Cortex of kidney (tissue), 1 donor: Measurements from ENCODE around the gene COPZ1.

Source experiments
- DNase-seq: peaks from one replicate; lab custom pipeline; 2025; lab: John Stamatoyannopoulos, UW

Gene COPZ1

GRCh38 chr12:54394281-54394719 is 69.4 kb downstream of the COPZ1 start:
- no peak for DNase-seq

- no peak for DNase-seq
Measured at GRCh38 chr12:54394986-54395385, 70.1 kb downstream of the COPZ1 start.

- no peak for DNase-seq
Measured at GRCh38 chr12:54395545-54395944, 70.6 kb downstream of the COPZ1 start.

- no peak for DNase-seq
Measured at GRCh38 chr12:54397157-54397556, 72.2 kb downstream of the COPZ1 start.

GRCh38 chr12:54398218-54398617 is 73.3 kb downstream of the COPZ1 start:
- no peak for DNase-seq

- DNase-seq = no peak
Measured at GRCh38 chr12:54398995-54399793, 74.3 kb downstream of the COPZ1 start.

GRCh38 chr12:54401119-54401518 is 76.2 kb downstream of the COPZ1 start:
- DNase-seq = no peak
